Endothelial cell of umbilical vein (primary cell): ENCODE results near the gene RTCA. TPM values are rescaled to one million over a fixed set of nuclear protein-coding genes. Genes with fewer than 3 reads are reported as not detected.

ENCODE experiments used
- BruUV-seq: library from RNA; stranded (reverse); fragments of 400-500 nt; replicated peaks from 2 replicates; lab custom pipeline; 2021; lab: Mats Ljungman, UMichigan
- CTCF ChIA-PET: fragments of 300-600, 350-600 bp; sonication (Branson Sonifier 250); formaldehyde crosslinking; loops from one replicate; lab custom pipeline; 2021; ENCODE audit warnings: antibody characterized with exemption, inconsistent platforms; lab: Charles Lee
- POLR2A ChIA-PET: fragments of 300-600, 350-600 bp; sonication (Branson Sonifier 250); formaldehyde crosslinking; loops from one replicate; lab custom pipeline; 2021; ENCODE audit warnings: antibody characterized with exemption, inconsistent platforms; lab: Charles Lee
- DNase-seq: peaks from one replicate; pipeline ENCODE4 v3.0.0-alpha.2; 2011; ENCODE audit warnings: low read depth, low spot score
- FAIRE-seq: peaks from 2 replicates; lab custom pipeline; 2011; peaks lifted over from hg19 to GRCh38; lab: Jason Lieb, UNC
- H2AFZ ChIP-seq: 2 replicates; pipeline ENCODE4 v1.6.0; 2012; ENCODE audit warnings: low read depth, low read length, control low read depth, inconsistent platforms
- H3K27ac ChIP-seq: 2 replicates; pipeline ENCODE4 v1.5.1; 2011; ENCODE audit warnings: low read depth, mild to moderate bottlenecking, control low read depth, low read length, moderate library complexity; ENCODE audit not compliant: insufficient read depth
- H3K27me3 ChIP-seq, 2 experiments: 2 replicates each; pipeline versions ENCODE4 v1.6.0 to v1.6.1; 2011; ENCODE audit warnings: low read length in 2 of 2, mixed read lengths in 1 of 2; ENCODE audit not compliant: control insufficient read depth in 2 of 2, insufficient read depth in 2 of 2
- H3K36me3 ChIP-seq, 2 experiments: 2 replicates in 1 of 2; 3 replicates in 1 of 2; pipeline ENCODE4 v1.5.1; 2011; ENCODE audit warnings: low read length in 2 of 2, mild to moderate bottlenecking in 1 of 2, moderate library complexity in 1 of 2; ENCODE audit not compliant: control insufficient read depth in 2 of 2, insufficient read depth in 2 of 2; ENCODE audit errors: extremely low read depth in 1 of 2
- H3K4me1 ChIP-seq: 3 replicates; pipeline ENCODE4 v1.5.1; 2011; ENCODE audit warnings: mild to moderate bottlenecking, low read length; ENCODE audit not compliant: control insufficient read depth, insufficient read depth; ENCODE audit errors: extremely low read depth
- H3K4me2 ChIP-seq: 2 replicates; pipeline ENCODE4 v1.6.1; 2011; ENCODE audit warnings: low read length, control low read depth, mixed read lengths; ENCODE audit not compliant: insufficient read depth
- H3K4me3 ChIP-seq, 3 experiments: fragments of 200-600 bp in 1 of 3; sonication (generic), shearing (Covaris generic) in 1 of 3; replicated peaks in 1 of 3; 2 replicates each; pipeline ENCODE4 v1.5.1; 2011 to 2016; ENCODE audit warnings: control low read depth in 3 of 3, low read length in 3 of 3, mild to moderate bottlenecking in 2 of 3, inconsistent platforms in 1 of 3, low read depth in 1 of 3, moderate library complexity in 1 of 3; ENCODE audit not compliant: insufficient read depth in 1 of 3
- H3K79me2 ChIP-seq: 2 replicates; pipeline ENCODE4 v1.6.0; 2012; ENCODE audit warnings: low read length, inconsistent platforms; ENCODE audit not compliant: control insufficient read depth, insufficient read depth
- H3K9ac ChIP-seq: replicated peaks from 2 replicates; pipeline ENCODE3; 2011; ENCODE audit warnings: low read length, control low read depth; ENCODE audit not compliant: insufficient read depth; ENCODE audit errors: extremely low read depth
- H3K9me1 ChIP-seq: replicated peaks from 3 replicates; pipeline ENCODE4 v1.6.0; 2011; ENCODE audit warnings: mild to moderate bottlenecking, low read length; ENCODE audit not compliant: control insufficient read depth, insufficient read depth; ENCODE audit errors: extremely low read depth
- H3K9me3 ChIP-seq: replicated peaks from 2 replicates; pipeline ENCODE4 v1.5.1; 2012; ENCODE audit warnings: low read length, inconsistent platforms; ENCODE audit not compliant: control insufficient read depth, insufficient read depth
- H4K20me1 ChIP-seq: replicated peaks from 2 replicates; pipeline ENCODE3; 2011; ENCODE audit warnings: mild to moderate bottlenecking, low read length; ENCODE audit not compliant: control insufficient read depth, insufficient read depth; ENCODE audit errors: extremely low read depth
- EZH2 ChIP-seq: IDR thresholded peaks from 2 replicates; pipeline ENCODE4 v1.6.1; 2012; ENCODE audit warnings: borderline replicate concordance, low read depth, mild to moderate bottlenecking, moderate library complexity, low read length, inconsistent platforms; ENCODE audit not compliant: severe bottlenecking
- FOS ChIP-seq: IDR thresholded peaks from 2 replicates; pipeline ENCODE4 v1.6.1; 2011; ENCODE audit warnings: mild to moderate bottlenecking, low read length, moderate library complexity, borderline replicate concordance; ENCODE audit not compliant: insufficient read depth
- GATA2 ChIP-seq: IDR thresholded peaks from 2 replicates; pipeline ENCODE4 v1.7.0; 2011; ENCODE audit warnings: low read depth, mild to moderate bottlenecking, moderate library complexity, mixed read lengths, low read length; ENCODE audit not compliant: insufficient read length, insufficient read depth
- JUN ChIP-seq: IDR thresholded peaks from 2 replicates; pipeline ENCODE4 v1.6.1; 2011; ENCODE audit warnings: borderline replicate concordance, low read depth; ENCODE audit not compliant: insufficient read length, insufficient read depth
- MYC ChIP-seq: IDR thresholded peaks from one replicate; pipeline ENCODE4 v1.6.1; 2011; ENCODE audit warnings: mild to moderate bottlenecking, low read depth, low read length
- POLR2A ChIP-seq: IDR thresholded peaks from 2 replicates; pipeline ENCODE4 v1.6.1; 2012; ENCODE audit warnings: low read depth, mild to moderate bottlenecking, control low read depth, low read length
- POLR2AphosphoS5 ChIP-seq: IDR thresholded peaks from 2 replicates; pipeline ENCODE4 v1.6.1; 2012; ENCODE audit warnings: low read depth, mild to moderate bottlenecking, control low read depth, low read length, moderate library complexity; ENCODE audit not compliant: insufficient read depth
- dilution Hi-C: fragments of 300-500 bp; cut with MboI; formaldehyde crosslinking; loops from one replicate; pipeline ENCODE4 v1.15.0; 2019; ENCODE audit warnings: low sequenced_read_pairs; ENCODE audit not compliant: extremely low pct_ligation_motif_present
- intact Hi-C: fragments of 100-400 bp; cut with micrococcal nuclease; formaldehyde crosslinking; loops from one replicate; pipeline ENCODE4 v1.10.0; 2022
- polyA plus RNA-seq, 4 experiments: library from polyadenylated mRNA; depleted of rRNA in 3 of 4; stranded (reverse) in 3 of 4; unstranded in 1 of 4; fragments of >200 nt; gene quantifications; 2 replicates each; pipeline versions ENCODE4 v1.2.1 to v1.2.3, GENCODE V29; 2011 to 2012; ENCODE audit warnings: missing spikeins in 1 of 4
- total RNA-seq: library from RNA; stranded (reverse); gene quantifications from 2 replicates; pipeline ENCODE4 v1.2.3, GENCODE V29; 2021
- TF ChIP-seq, protein P1 (sequence below): IDR thresholded peaks from 2 replicates; pipeline ENCODE4 v1.6.1; 2011; ENCODE audit not compliant: insufficient read depth, insufficient read length
- TF ChIP-seq, protein P2 (sequence below), 2 donors: IDR thresholded peaks; 1 replicate in 1 of 2; 2 replicates in 1 of 2; pipeline ENCODE4 v1.5.1; 2011; ENCODE audit warnings: low read length in 2 of 2, mild to moderate bottlenecking in 2 of 2, moderate library complexity in 2 of 2, control low read depth in 1 of 2, inconsistent platforms in 1 of 2, low read depth in 1 of 2; ENCODE audit not compliant: insufficient read depth in 1 of 2; ENCODE audit errors: extremely low read depth in 1 of 2

The RTCA gene
- total and polyA plus RNA-seq, 2 donors (not counting 3 experiments of a cell fraction or from before 2014, with no cell fraction given), result 20.3 to 46.6 TPM

DNA sequence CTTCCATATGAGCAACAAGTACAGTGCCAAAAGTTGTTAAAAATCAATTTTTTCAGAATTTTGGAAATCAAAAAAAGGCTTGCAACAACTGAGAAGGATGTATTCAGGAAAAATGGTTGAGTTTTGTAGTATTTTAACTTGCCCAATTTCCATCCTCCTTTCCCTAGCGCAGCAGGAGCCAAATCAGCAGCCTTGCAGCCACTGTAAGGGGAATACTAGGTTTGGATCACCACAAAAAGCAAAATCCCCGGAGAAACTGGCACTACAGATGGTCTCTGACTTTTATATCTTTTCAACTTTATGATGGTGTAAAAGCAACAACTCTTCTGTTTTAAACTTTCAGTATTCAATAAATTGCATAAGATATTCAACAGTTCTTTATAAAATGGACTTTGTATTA lies 34.3 kb upstream of the RTCA start:
- TF ChIP-seq POLR2A (no peak), FOS (no peak), MYC (no peak), GATA2 (no peak), POLR2AphosphoS5 (no peak), JUN (no peak), EZH2 (no peak)
- TF ChIP-seq, protein P1, sequence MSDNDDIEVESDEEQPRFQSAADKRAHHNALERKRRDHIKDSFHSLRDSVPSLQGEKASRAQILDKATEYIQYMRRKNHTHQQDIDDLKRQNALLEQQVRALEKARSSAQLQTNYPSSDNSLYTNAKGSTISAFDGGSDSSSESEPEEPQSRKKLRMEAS, result no peak
- TF ChIP-seq, protein P2, sequence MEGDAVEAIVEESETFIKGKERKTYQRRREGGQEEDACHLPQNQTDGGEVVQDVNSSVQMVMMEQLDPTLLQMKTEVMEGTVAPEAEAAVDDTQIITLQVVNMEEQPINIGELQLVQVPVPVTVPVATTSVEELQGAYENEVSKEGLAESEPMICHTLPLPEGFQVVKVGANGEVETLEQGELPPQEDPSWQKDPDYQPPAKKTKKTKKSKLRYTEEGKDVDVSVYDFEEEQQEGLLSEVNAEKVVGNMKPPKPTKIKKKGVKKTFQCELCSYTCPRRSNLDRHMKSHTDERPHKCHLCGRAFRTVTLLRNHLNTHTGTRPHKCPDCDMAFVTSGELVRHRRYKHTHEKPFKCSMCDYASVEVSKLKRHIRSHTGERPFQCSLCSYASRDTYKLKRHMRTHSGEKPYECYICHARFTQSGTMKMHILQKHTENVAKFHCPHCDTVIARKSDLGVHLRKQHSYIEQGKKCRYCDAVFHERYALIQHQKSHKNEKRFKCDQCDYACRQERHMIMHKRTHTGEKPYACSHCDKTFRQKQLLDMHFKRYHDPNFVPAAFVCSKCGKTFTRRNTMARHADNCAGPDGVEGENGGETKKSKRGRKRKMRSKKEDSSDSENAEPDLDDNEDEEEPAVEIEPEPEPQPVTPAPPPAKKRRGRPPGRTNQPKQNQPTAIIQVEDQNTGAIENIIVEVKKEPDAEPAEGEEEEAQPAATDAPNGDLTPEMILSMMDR (IDR thresholded peaks at IDR 0.05; ENCODE audit: extremely low read depth in 1 of 2, insufficient read depth in 1 of 2, low read depth in 1 of 2, low read length in 2 of 2), result no peak
- Histone ChIP-seq H3K9me3 (no peaks in the 10 kb centered on the region), H3K4me2 (no peak overlapping the region), H3K9ac (no peak overlapping the region), H3K27me3 (no peaks in the 10 kb centered on the region), H3K4me3 (no peak overlapping the region), H3K4me1 (no peaks in the 10 kb centered on the region), H3K27ac (no peak overlapping the region), H2AFZ (no peak overlapping the region), H3K36me3 (peaks cover 2 to 3% of the 10 kb centered on the region in 2 experiments), H3K9me1 (no peaks in the 10 kb centered on the region), H3K79me2 (no peaks in the 10 kb centered on the region), H4K20me1 (no peaks in the 10 kb centered on the region)
- intact Hi-C loops (no loop called here), dilution Hi-C loops (no loop called here)
- DNase-seq, result no peak
- FAIRE-seq, result no peak
- no TSS peak for BruUV-seq
- ChIA-PET CTCF (no interaction called here), POLR2A (no interaction called here)
